OCI-LY3 (cell line): ENCODE data around the gene KRT6A.

Experiments used
- H2AFZ ChIP-seq: fragments of 200-600, 300-600 bp; shearing (Covaris generic); 2 replicates; pipeline ENCODE4 v1.6.0; 2014; ENCODE audit warnings: antibody characterized with exemption, low read depth, low read length
- H3K27ac ChIP-seq: fragments of 200-600, 300-600 bp; sonication (generic); 2 replicates; pipeline ENCODE4 v1.5.1; 2014; ENCODE audit warnings: mild to moderate bottlenecking, low read length, moderate library complexity, mixed read lengths
- H3K27me3 ChIP-seq: fragments of 200-600, 300-600 bp; sonication (generic); 2 replicates; pipeline ENCODE4 v1.6.1; 2014; ENCODE audit warnings: low read depth, low read length, mixed read lengths
- H3K36me3 ChIP-seq: fragments of 200-600, 300-600 bp; sonication (generic); replicated peaks from 2 replicates; pipeline ENCODE3; 2014; ENCODE audit warnings: low read depth, low read length, mixed read lengths
- H3K4me1 ChIP-seq: fragments of 300-600, 200-600 bp; sonication (generic); 2 replicates; pipeline ENCODE4 v1.6.1; 2014; ENCODE audit warnings: low read length, mixed read lengths
- H3K4me2 ChIP-seq: fragments of 200-600, 300-600 bp; sonication (generic); 2 replicates; pipeline ENCODE4 v1.6.1; 2014; ENCODE audit warnings: low read length, mixed read lengths
- H3K4me3 ChIP-seq: fragments of 300-600, 200-600 bp; sonication (generic); 2 replicates; pipeline ENCODE4 v1.5.1; 2014; ENCODE audit warnings: antibody characterized with exemption, mild to moderate bottlenecking, low read length, moderate library complexity
- H3K79me2 ChIP-seq: fragments of 300-600, 200-600 bp; shearing (Covaris generic); 2 replicates; pipeline ENCODE4 v1.6.1; 2014; ENCODE audit warnings: mild to moderate bottlenecking, low read length, mixed read lengths
- H3K9ac ChIP-seq: fragments of 300-600, 200-600 bp; shearing (Covaris generic); 2 replicates; pipeline ENCODE4 v1.6.0; 2014; ENCODE audit warnings: mild to moderate bottlenecking, low read length, moderate library complexity
- H3K9me3 ChIP-seq: fragments of 200-600, 300-600 bp; shearing (Covaris generic); 2 replicates; pipeline ENCODE4 v1.6.1; 2014; ENCODE audit warnings: low read length, mixed read lengths; ENCODE audit not compliant: insufficient read depth
- H4K20me1 ChIP-seq: fragments of 200-600, 300-600 bp; sonication (generic); 2 replicates; pipeline ENCODE4 v1.6.1; 2016; ENCODE audit warnings: low read length, mixed read lengths; ENCODE audit not compliant: insufficient read depth
- EZH2phosphoT487 ChIP-seq: fragments of 200-600 bp; shearing (Covaris generic); IDR thresholded peaks from 2 replicates; pipeline ENCODE4 v1.6.1; 2018; ENCODE audit warnings: antibody characterized with exemption, mixed run types, low read depth
- TF ChIP-seq, protein P1 (sequence below): fragments of 200-600, 300-600 bp; sonication (generic); IDR thresholded peaks from 2 replicates; pipeline ENCODE4 v1.5.1; 2014; ENCODE audit warnings: antibody characterized with exemption, low read length, low read depth

KRT6A gene

DNA sequence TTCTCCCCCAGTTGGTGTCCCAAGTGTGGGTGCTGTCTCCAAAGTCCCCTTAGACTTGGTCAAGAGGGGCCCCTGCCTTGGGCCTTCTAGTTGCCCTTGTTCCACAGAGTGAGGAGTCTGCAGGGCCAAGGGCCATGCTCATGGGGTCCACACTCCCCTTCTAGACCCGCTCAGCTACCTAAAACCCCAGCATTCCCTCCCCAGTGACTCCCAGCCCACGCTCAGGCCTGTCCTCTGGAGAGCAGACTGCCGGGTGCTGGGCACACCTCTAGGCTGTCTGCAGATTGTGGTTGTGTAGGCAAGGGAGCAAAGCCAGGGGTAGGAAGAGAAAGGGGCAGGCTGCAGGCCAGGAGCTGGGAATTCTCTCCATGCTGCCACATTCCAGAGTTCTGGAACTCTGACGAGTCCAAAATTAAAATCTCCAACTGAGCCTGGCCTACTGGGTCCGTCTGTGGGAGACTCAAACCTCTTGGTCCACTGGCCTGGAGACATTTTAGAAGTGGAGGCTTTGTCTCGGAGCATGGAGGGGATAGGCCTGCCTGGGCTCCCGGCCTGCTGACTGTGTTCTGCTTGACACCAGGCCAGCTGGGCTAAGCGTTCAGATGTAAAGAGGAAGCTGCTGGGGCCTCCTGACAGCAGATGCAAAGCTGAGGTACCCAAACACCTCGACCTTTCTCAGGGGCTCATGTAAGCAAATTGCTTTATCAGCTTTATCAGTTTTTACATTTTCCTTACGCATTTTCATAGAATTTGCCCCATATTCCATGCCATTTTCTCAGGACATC, 40.8 kb upstream of the KRT6A start:
- H3K9me3 ChIP-seq, result no peaks in the 10 kb centered on the region

DNA sequence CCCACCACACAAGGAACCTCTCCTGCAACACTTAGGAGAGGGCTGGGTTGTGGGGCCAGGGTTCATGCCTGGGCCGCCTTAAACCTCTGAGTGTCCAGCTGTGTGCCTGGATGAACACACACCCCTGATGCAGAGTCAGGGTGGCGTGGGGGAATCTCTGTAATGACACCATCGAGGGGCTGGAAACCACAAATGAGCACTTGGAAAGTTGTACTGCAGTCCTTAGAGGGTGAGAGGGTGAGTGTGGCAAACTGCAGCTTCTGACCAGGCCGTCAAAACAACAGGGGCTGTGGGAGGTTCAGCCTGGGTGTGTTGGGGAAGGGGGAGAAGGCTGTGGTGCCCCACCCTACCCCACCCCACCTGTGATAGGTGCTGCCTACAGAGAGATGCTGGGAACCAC, 39.6 kb upstream of the KRT6A start:
- no peak overlapping the region for H3K4me2 ChIP-seq

More for the DNA sequence above, 40.8 kb upstream of the KRT6A start:
- Histone ChIP-seq H3K27me3 (no peaks in the 10 kb centered on the region), H3K36me3 (no peaks in the 10 kb centered on the region), H3K27ac (no peak overlapping the region), H4K20me1 (no peaks in the 10 kb centered on the region), H3K4me2 (peak overlapping the region; percentile 32), H3K4me3 (no peak overlapping the region), H2AFZ (no peak overlapping the region), H3K9ac (no peak overlapping the region), H3K79me2 (no peaks in the 10 kb centered on the region), H3K4me1 (peaks cover 36% of the 10 kb centered on the region)
- TF ChIP-seq, protein P1, sequence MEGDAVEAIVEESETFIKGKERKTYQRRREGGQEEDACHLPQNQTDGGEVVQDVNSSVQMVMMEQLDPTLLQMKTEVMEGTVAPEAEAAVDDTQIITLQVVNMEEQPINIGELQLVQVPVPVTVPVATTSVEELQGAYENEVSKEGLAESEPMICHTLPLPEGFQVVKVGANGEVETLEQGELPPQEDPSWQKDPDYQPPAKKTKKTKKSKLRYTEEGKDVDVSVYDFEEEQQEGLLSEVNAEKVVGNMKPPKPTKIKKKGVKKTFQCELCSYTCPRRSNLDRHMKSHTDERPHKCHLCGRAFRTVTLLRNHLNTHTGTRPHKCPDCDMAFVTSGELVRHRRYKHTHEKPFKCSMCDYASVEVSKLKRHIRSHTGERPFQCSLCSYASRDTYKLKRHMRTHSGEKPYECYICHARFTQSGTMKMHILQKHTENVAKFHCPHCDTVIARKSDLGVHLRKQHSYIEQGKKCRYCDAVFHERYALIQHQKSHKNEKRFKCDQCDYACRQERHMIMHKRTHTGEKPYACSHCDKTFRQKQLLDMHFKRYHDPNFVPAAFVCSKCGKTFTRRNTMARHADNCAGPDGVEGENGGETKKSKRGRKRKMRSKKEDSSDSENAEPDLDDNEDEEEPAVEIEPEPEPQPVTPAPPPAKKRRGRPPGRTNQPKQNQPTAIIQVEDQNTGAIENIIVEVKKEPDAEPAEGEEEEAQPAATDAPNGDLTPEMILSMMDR, result no peak
- TF ChIP-seq EZH2phosphoT487, result no peak

DNA sequence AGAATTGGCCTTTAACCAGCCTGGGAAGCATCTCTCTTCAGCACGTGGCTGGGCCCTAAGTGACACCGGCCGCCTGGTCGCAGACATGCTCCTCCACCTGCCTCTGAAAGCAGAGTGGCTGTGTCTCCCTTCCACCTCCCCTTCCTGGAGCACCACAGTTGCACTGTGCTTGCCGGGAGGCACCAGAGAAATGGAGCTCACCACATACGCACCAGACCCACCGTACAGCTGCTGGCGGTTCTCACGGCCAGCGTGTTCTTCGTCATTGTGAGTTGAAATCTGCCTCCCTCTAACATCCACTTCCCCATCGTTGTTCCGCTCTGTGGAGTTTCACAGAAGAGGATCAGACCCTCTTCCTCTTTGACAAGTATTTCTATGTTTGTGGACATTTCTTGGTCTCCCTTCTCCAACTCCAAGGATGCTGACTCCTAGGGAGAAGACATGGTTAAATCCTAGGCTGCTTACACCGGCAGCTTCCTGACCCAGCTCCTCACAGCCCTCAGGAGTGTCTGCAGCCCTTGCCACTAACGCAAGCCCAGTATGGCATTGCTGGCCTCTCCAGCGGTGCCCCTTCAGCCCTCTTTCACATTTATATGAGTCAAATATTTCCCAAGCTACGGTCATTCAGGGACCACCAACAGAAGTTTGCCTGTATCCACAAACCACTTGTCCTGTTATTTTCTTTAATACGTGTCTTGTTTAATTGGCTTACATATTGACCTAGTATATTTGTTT, 38.7 kb upstream of the KRT6A start:
- Histone ChIP-seq H3K4me1 (peaks cover 43% of the 10 kb centered on the region), H3K9me3 (no peaks in the 10 kb centered on the region), H3K4me3 (peak overlapping the region; percentile 39; the same call in 1 of the 2 replicates)

More for the DNA sequence above, 39.6 kb upstream of the KRT6A start:
- Histone ChIP-seq H3K27ac (no peak overlapping the region), H4K20me1 (no peaks in the 10 kb centered on the region), H3K27me3 (no peaks in the 10 kb centered on the region), H3K79me2 (no peaks in the 10 kb centered on the region), H3K4me3 (no peak overlapping the region), H3K36me3 (no peaks in the 10 kb centered on the region), H3K4me1 (peaks cover 36% of the 10 kb centered on the region), H3K9me3 (no peaks in the 10 kb centered on the region), H2AFZ (no peak overlapping the region), H3K9ac (no peak overlapping the region)
- TF ChIP-seq EZH2phosphoT487, result no peak
- TF ChIP-seq, protein P1, result no peak

More for the DNA sequence above, 38.7 kb upstream of the KRT6A start:
- Histone ChIP-seq H3K27me3 (no peaks in the 10 kb centered on the region), H3K79me2 (no peaks in the 10 kb centered on the region), H2AFZ (no peak overlapping the region), H3K9ac (peak overlapping the region; percentile 19; the same call in 1 of the 2 replicates), H3K36me3 (no peaks in the 10 kb centered on the region), H3K4me2 (peak overlapping the region; percentile 73), H4K20me1 (no peaks in the 10 kb centered on the region), H3K27ac (peak overlapping the region; percentile 49)
- TF ChIP-seq, protein P1, result no peak
- no peak for TF ChIP-seq EZH2phosphoT487
